HG03064 (cell line): ENCODE data around the gene PLXNB3.
A peak's percentile ranks its signal among the peaks of the same experiment; 100 is the strongest.
"Not testable (repeated sequence)": the region's sequence is repeated elsewhere in the genome, so short reads cannot be mapped to it uniquely, and the experiment has no call there.

Experiments used
- ATAC-seq: cut with Tn5 transposase; IDR thresholded peaks from one replicate; pipeline ENCODE4 v1.9.1; 2021; ENCODE audit warnings: low read depth; ENCODE audit not compliant: unreplicated experiment

Gene PLXNB3

GRCh38 chrX:153763989-153764755 is at the start of gene PLXNB3:
TSS of gene PLXNB3 (plus strand) at chrX:153764249. CDS start at chrX:153765536, 1,287 bp downstream.
- ATAC-seq: no peak

- no peak for ATAC-seq
Observed at GRCh38 chrX:153714256-153714655, 49.8 kb upstream of the PLXNB3 start.

- no peak for ATAC-seq
Observed at GRCh38 chrX:153717445-153717844, 46.6 kb upstream of the PLXNB3 start.

- ATAC-seq: no peak
Observed at GRCh38 chrX:153719238-153719637, 44.8 kb upstream of the PLXNB3 start.

- ATAC-seq: no peak
Observed at GRCh38 chrX:153719701-153720100, 44.3 kb upstream of the PLXNB3 start.

GRCh38 chrX:153722704-153723350 is 41.2 kb upstream of the PLXNB3 start:
- no peak for ATAC-seq

GRCh38 chrX:153723351-153724251 is 40.4 kb upstream of the PLXNB3 start:
- peak; percentile 29 for ATAC-seq

- peak; percentile 54 for ATAC-seq
Observed at GRCh38 chrX:153724252-153725038, 39.6 kb upstream of the PLXNB3 start, which contains the start of the genes ABCD1 and BCAP31. TSS of gene ABCD1 (plus strand) at chrX:153724856. CDS start at chrX:153725267, 411 bp downstream. TSS of gene BCAP31 (minus strand) at chrX:153724387. CDS start at chrX:153723244, 1,143 bp downstream.

- no peak for ATAC-seq
Observed at GRCh38 chrX:153725039-153725831, 38.8 kb upstream of the PLXNB3 start.

GRCh38 chrX:153725832-153726285 is 38.2 kb upstream of the PLXNB3 start:
- no peak for ATAC-seq

- ATAC-seq: peak; percentile 38
Observed at GRCh38 chrX:153726286-153727122, 37.5 kb upstream of the PLXNB3 start.

GRCh38 chrX:153727123-153727931 is 36.7 kb upstream of the PLXNB3 start:
- no peak for ATAC-seq

GRCh38 chrX:153728095-153728494 is 36.0 kb upstream of the PLXNB3 start:
- no peak for ATAC-seq

GRCh38 chrX:153728951-153729631 is 35.0 kb upstream of the PLXNB3 start:
- no peak for ATAC-seq

- not testable (repeated sequence) for ATAC-seq
Observed at GRCh38 chrX:153730115-153730514, 33.9 kb upstream of the PLXNB3 start.

- ATAC-seq: no peak
Observed at GRCh38 chrX:153731117-153731844, 32.8 kb upstream of the PLXNB3 start.
